IMR-90 (cell line): ENCODE results near the gene RLF. TPM values are rescaled to one million over a fixed set of nuclear protein-coding genes. Genes with fewer than 3 reads are reported as not detected.
A peak's percentile ranks its signal among the peaks of the same experiment; 100 is the strongest.

ENCODE experiments used
- ATAC-seq: fragments of 200-7000 bp; cut with Tn5 transposase; 2 replicates; pipeline ENCODE4 v1.9.1; 2020; ENCODE audit warnings: low read depth, mild to moderate bottlenecking, moderate library complexity
- BruUV-seq: library from RNA; stranded (reverse); fragments of 400-500 nt; replicated peaks from 2 replicates; lab custom pipeline; 2021; lab: Mats Ljungman, UMichigan
- CTCF ChIA-PET: fragments of 300-600 bp; formaldehyde crosslinking; extraction: SDS; loops from one replicate; lab custom pipeline; 2021; ENCODE audit warnings: antibody characterized with exemption; lab: Yijun Ruan, JAX
- POLR2A ChIA-PET: fragments of 300-600 bp; sonication (Branson Sonifier 250); formaldehyde crosslinking; loops from one replicate; lab custom pipeline; 2022; ENCODE audit warnings: antibody characterized with exemption; ENCODE audit not compliant: unreplicated experiment; lab: Charles Lee
- DNase-seq: peaks from one replicate; pipeline ENCODE4 v3.0.0; 2013
- H2AFZ ChIP-seq: replicated peaks from 2 replicates; pipeline ENCODE3; 2013; ENCODE audit warnings: low read length, mild to moderate bottlenecking; ENCODE audit not compliant: poor library complexity
- H2AK5ac ChIP-seq: 2 replicates; pipeline ENCODE4 v1.6.1; 2013; ENCODE audit warnings: low read depth, low read length, inconsistent platforms
- H2AK9ac ChIP-seq: replicated peaks from 2 replicates; pipeline ENCODE3; 2013; ENCODE audit warnings: mild to moderate bottlenecking, low read depth, low read length, moderate library complexity; ENCODE audit not compliant: poor library complexity
- H2BK120ac ChIP-seq: 2 replicates; pipeline ENCODE4 v1.6.1; 2013; ENCODE audit warnings: low read depth, low read length, inconsistent platforms
- H2BK15ac ChIP-seq: 3 replicates; pipeline ENCODE4 v1.6.1; 2013; ENCODE audit warnings: low read depth, low read length, inconsistent platforms
- H2BK20ac ChIP-seq: 2 replicates; pipeline ENCODE4 v1.6.1; 2013; ENCODE audit warnings: low read depth, mild to moderate bottlenecking, inconsistent platforms, low read length, moderate library complexity
- H2BK5ac ChIP-seq: 2 replicates; pipeline ENCODE4 v1.6.1; 2013; ENCODE audit warnings: mild to moderate bottlenecking, low read depth, low read length, inconsistent platforms; ENCODE audit not compliant: poor library complexity, severe bottlenecking
- H3K14ac ChIP-seq: replicated peaks from 2 replicates; pipeline ENCODE4 v1.6.1; 2013; ENCODE audit warnings: low read depth, low read length, inconsistent platforms
- H3K18ac ChIP-seq: 2 replicates; pipeline ENCODE4 v1.6.1; 2013; ENCODE audit warnings: low read depth, low read length, control low read depth
- H3K23ac ChIP-seq: 2 replicates; pipeline ENCODE4 v1.6.1; 2013; ENCODE audit warnings: low read depth, low read length, inconsistent platforms
- H3K27ac ChIP-seq: 2 replicates; pipeline ENCODE4 v1.5.1; 2013; ENCODE audit warnings: mild to moderate bottlenecking, control low read depth, low read length; ENCODE audit not compliant: insufficient read depth
- H3K27me3 ChIP-seq: 2 replicates; pipeline ENCODE4 v1.6.1; 2013; ENCODE audit warnings: low read length; ENCODE audit not compliant: control insufficient read depth, insufficient read depth
- H3K36me3 ChIP-seq: 2 replicates; pipeline ENCODE4 v1.6.1; 2013; ENCODE audit warnings: low read length, mixed read lengths; ENCODE audit not compliant: control insufficient read depth, insufficient read depth
- H3K4ac ChIP-seq: 2 replicates; pipeline ENCODE4 v1.6.1; 2013; ENCODE audit warnings: low read depth, low read length, inconsistent platforms
- H3K4me1 ChIP-seq: 2 replicates; pipeline ENCODE4 v1.6.1; 2013; ENCODE audit warnings: low read length, mixed read lengths; ENCODE audit not compliant: control insufficient read depth, insufficient read depth
- H3K4me2 ChIP-seq: 2 replicates; pipeline ENCODE4 v1.6.1; 2013; ENCODE audit warnings: low read depth, mild to moderate bottlenecking, control low read depth, low read length, moderate library complexity
- H3K4me3 ChIP-seq: 2 replicates; pipeline ENCODE4 v1.5.1; 2013; ENCODE audit warnings: low read depth, mild to moderate bottlenecking, control low read depth, low read length, moderate library complexity; ENCODE audit not compliant: insufficient read depth
- H3K56ac ChIP-seq: 2 replicates; pipeline ENCODE4 v1.6.1; 2013; ENCODE audit warnings: low read length, inconsistent platforms; ENCODE audit not compliant: insufficient read depth; ENCODE audit errors: extremely low read depth
- H3K79me1 ChIP-seq, 2 experiments: 2 replicates each; pipeline ENCODE4 v1.6.1; 2013; ENCODE audit warnings: low read length in 2 of 2, inconsistent platforms in 1 of 2, low read depth in 1 of 2
- H3K9ac ChIP-seq: 2 replicates; pipeline ENCODE4 v1.6.1; 2013; ENCODE audit warnings: low read depth, low read length, control low read depth
- H3K9me1 ChIP-seq: 2 replicates; pipeline ENCODE4 v1.6.1; 2013; ENCODE audit warnings: low read length, inconsistent platforms; ENCODE audit not compliant: insufficient read depth
- H3K9me3 ChIP-seq: 2 replicates; pipeline ENCODE4 v1.6.1; 2013; ENCODE audit warnings: low read length; ENCODE audit not compliant: control insufficient read depth, insufficient read depth
- H4K20me1 ChIP-seq: 2 replicates; pipeline ENCODE4 v1.6.1; 2013; ENCODE audit warnings: low read length, inconsistent platforms; ENCODE audit not compliant: insufficient read depth
- H4K5ac ChIP-seq: 2 replicates; pipeline ENCODE4 v1.6.1; 2013; ENCODE audit warnings: mild to moderate bottlenecking, low read depth, low read length, control low read depth
- H4K8ac ChIP-seq, 2 experiments: 2 replicates each; pipeline ENCODE4 v1.6.1; 2013; ENCODE audit warnings: low read depth in 2 of 2, low read length in 2 of 2, control low read depth in 1 of 2, inconsistent platforms in 1 of 2
- H4K91ac ChIP-seq: 2 replicates; pipeline ENCODE4 v1.6.1; 2013; ENCODE audit warnings: low read depth, low read length, inconsistent platforms; ENCODE audit not compliant: insufficient read depth
- BHLHE40 ChIP-seq: fragments of 150-350 bp; IDR thresholded peaks from 2 replicates; pipeline ENCODE4 v1.6.1; 2016; ENCODE audit warnings: mild to moderate bottlenecking, low read depth, low read length
- CTCF ChIP-seq: conservative IDR thresholded peaks from 2 replicates; pipeline ENCODE4 v1.5.1; 2012; ENCODE audit warnings: mild to moderate bottlenecking, low read depth, low read length, improper control_type of control experiment
- MAZ ChIP-seq: IDR thresholded peaks from 2 replicates; pipeline ENCODE4 v1.6.1; 2012; ENCODE audit warnings: low read depth, mild to moderate bottlenecking, low read length, improper control_type of control experiment, moderate library complexity, borderline replicate concordance
- NFE2L2 ChIP-seq: fragments of 150-350 bp; IDR thresholded peaks from 2 replicates; pipeline ENCODE4 v1.6.1; 2016; ENCODE audit warnings: low read depth, mild to moderate bottlenecking, low read length
- RAD21 ChIP-seq: IDR thresholded peaks from 2 replicates; pipeline ENCODE4 v1.6.1; 2012; ENCODE audit warnings: low read length, improper control_type of control experiment
- RFX5 ChIP-seq: IDR thresholded peaks from 2 replicates; pipeline ENCODE4 v1.8.0; 2012; ENCODE audit warnings: low read depth, mild to moderate bottlenecking, low read length, moderate library complexity
- SMC3 ChIP-seq: fragments of 150-350 bp; IDR thresholded peaks from 2 replicates; pipeline ENCODE4 v1.6.1; 2016; ENCODE audit warnings: low read depth, mild to moderate bottlenecking, antibody characterized with exemption, low read length, moderate library complexity
- WGBS, 2 experiments: methylation state at CpG; one replicate each; pipeline versions ENCODE4 v1.1.5 to v1.1.7; 2013; ENCODE audit warnings: missing lambda C conversion rate in 2 of 2; ENCODE audit not compliant: insufficient read length in 1 of 2; ENCODE audit errors: extremely low coverage in 2 of 2; 5-methylcytosine and 5-hydroxymethylcytosine counted together
- dilution Hi-C: fragments of 300-500 bp; cut with HindIII; formaldehyde crosslinking; loops from one replicate; pipeline ENCODE4 v1.14.3; 2018; ENCODE audit warnings: low sequenced_read_pairs; ENCODE audit not compliant: unreplicated experiment
- in situ Hi-C: fragments of 300-500 bp; cut with MboI; formaldehyde crosslinking; loops from 3 replicates; pipeline ENCODE4 v1.14.3; 2019; ENCODE audit warnings: low sequenced_read_pairs, inconsistent platforms, mixed read lengths
- intact Hi-C: fragments of 100-400 bp; cut with micrococcal nuclease; formaldehyde crosslinking; loops from 2 replicates; pipeline ENCODE4 v1.10.0; 2022
- polyA plus RNA-seq, 3 experiments: library from polyadenylated mRNA; depleted of rRNA; stranded (reverse); fragments of >200 nt; gene quantifications; 2 replicates each; pipeline ENCODE4 v1.2.3, GENCODE V29; 2012; ENCODE audit warnings: low replicate concordance in 1 of 3
- total RNA-seq: library from RNA; depleted of rRNA; stranded (reverse); fragments of >200 nt; gene quantifications from 2 replicates; pipeline ENCODE4 v1.2.3, GENCODE V29; 2012

Gene RLF
- total and polyA plus RNA-seq, 2 of the 4 experiments (the other 2 are of a cell fraction) = 4.4 to 29.8 TPM

GRCh38 chr1:40143891-40144575 lies 17.2 kb upstream of the RLF start:
- no peak overlapping the region for H2AK5ac ChIP-seq
- CTCF ChIA-PET = interaction anchor here (0.5 to 4.0 kb wide), 27 partner anchors 9 to 483 kb away, joined by 3 to 39 read pairs (median 4); partner anchors contain the start of gene SMAP2
- ATAC-seq (peak; percentile 85), DNase-seq (peak; percentile 66)
- H3K4me2 ChIP-seq = peak overlapping the region; percentile 62; the same call in 1 of the 2 replicates
- no peak overlapping the region for H2AK9ac ChIP-seq
- 4% methylated on average over 4 of the region's 7 CpGs; no CpG with 5 or more reads in 1 of the 2 experiments for WGBS, 2 experiments
- 0 out of 2 replicates have a peak overlapping the region, but pooled peaks have one; percentile 62 for H3K23ac ChIP-seq
- dilution Hi-C loops = no loop called here
- no peak overlapping the region for H2BK5ac ChIP-seq
- H4K20me1 ChIP-seq = no peaks in the 10 kb centered on the region
- POLR2A ChIA-PET = no interaction called here
- no peaks in the 10 kb centered on the region for H3K36me3 ChIP-seq
- H3K56ac ChIP-seq = no peak overlapping the region
- H2BK15ac ChIP-seq = no peak overlapping the region
- intact Hi-C loops = loop anchor here (5.0 kb wide), 3 partner anchors 47 to 523 kb away; partner anchors contain the start of genes COL9A2, PPT1 and RIMS3
- no peak overlapping the region for H3K4ac ChIP-seq
- no peaks in the 10 kb centered on the region for H3K4me1 ChIP-seq
- no peaks in the 10 kb centered on the region for H3K9me1 ChIP-seq
- peaks cover 30% of the 10 kb centered on the region for H3K27me3 ChIP-seq
- no peak overlapping the region for H3K9ac ChIP-seq
- no peak for TF ChIP-seq NFE2L2
- TF ChIP-seq RAD21 = peak; percentile 82
- no peak for TF ChIP-seq RFX5
- no peak for TF ChIP-seq BHLHE40
- peak; percentile 82 for TF ChIP-seq CTCF
- TF ChIP-seq SMC3 = peak; percentile 72
- peak; percentile 63; the same call in 1 of the 2 replicates for TF ChIP-seq MAZ
- H3K4me3 ChIP-seq = no peak overlapping the region
- H4K8ac ChIP-seq = no peak overlapping the region
- no peak overlapping the region for H2BK20ac ChIP-seq
- H4K5ac ChIP-seq = no peak overlapping the region
- H3K9me3 ChIP-seq = peaks cover 5% of the 10 kb centered on the region
- H2BK120ac ChIP-seq = no peak overlapping the region
- peak overlapping the region; percentile 74 for H2AFZ ChIP-seq
- no peak overlapping the region for H3K27ac ChIP-seq
- no TSS peak for BruUV-seq
- no peak overlapping the region for H4K91ac ChIP-seq
- H3K79me1 ChIP-seq = no peaks in the 10 kb centered on the region
- H3K18ac ChIP-seq = no peak overlapping the region
- in situ Hi-C loops = no loop called here
- peak overlapping the region; percentile 30; the same call in 1 of the 2 replicates for H3K14ac ChIP-seq
